ENCODE results near the gene FXYD6. TPM values are rescaled to one million over a fixed set of nuclear protein-coding genes. Genes with fewer than 3 reads are reported as not detected.

The FXYD6 gene
- total and polyA plus RNA-seq, 9 of the 15 experiments (the other 6 are each of a cell fraction or from before 2014, with no cell fraction given), result 0.07 to 0.35 TPM; not detected in 7

DNA sequence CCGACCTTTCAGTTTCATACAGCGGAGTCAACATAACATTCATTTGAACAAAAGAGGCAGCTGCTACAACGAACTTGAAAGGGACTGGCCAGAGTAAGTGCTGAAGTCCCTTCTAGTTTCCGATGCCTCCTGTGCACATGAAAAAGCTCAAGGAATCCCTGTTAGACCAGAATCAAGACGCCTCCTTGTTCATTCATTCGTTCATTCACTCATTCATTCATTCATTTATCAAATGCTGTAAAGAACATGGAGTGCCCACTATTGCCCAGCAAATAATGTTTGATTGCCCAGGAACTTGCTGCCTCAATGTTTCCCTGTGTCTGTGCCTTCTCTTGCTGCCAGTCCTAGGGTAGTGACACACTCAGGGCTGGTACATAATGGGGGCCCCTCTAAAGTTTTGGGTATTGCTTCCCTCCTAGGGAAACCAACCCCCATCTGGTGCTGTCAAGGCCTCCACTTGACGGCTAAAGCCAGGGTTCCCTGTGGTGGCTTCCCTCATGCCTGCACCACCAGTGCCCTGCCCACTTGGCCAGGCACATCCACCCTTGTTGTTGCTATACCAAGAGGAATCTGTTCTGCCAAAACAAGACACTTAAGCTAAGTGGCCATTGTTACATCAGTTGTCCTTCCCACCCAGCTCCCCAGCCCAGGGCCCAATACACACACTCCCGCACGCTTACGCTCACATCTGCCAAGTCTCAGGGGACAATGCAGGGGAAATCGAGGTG, 48.9 kb upstream of the FXYD6 start:
- BruUV-seq (replicated peaks), result no TSS peak
- TF ChIP-seq TOE1 (IDR thresholded peaks at IDR 0.05; ENCODE audit: borderline replicate concordance), result no peak
- TF ChIP-seq TOE1 (CRISPR knock-in tag; IDR thresholded peaks at IDR 0.05; ENCODE audit: borderline replicate concordance, low read depth), result no peak
- TF ChIP-seq ZNF24 (IDR thresholded peaks at IDR 0.05), result peak; percentile 89
- intact Hi-C loops (cut with micrococcal nuclease), result loop anchor here (5.0 kb wide), 1 partner anchor 127 kb away; no protein-coding TSS in a partner anchor
- in situ Hi-C loops (cut with MboI), result no loop called here
- 19% methylated on average over 11 of the region's 11 CpGs for WGBS (ENCODE audit: insufficient coverage, low coverage, missing lambda C conversion rate)
- FAIRE-seq, result no peak
- ChIA-PET POLR2A (no interaction called here), CTCF (ENCODE audit: low intra/inter-chr PET ratio) (no interaction called here)
- no peak overlapping the region for H3K4me2 ChIP-seq (ENCODE audit: insufficient read depth, low read length)
- peaks cover 17 to 26% of the 10 kb centered on the region in 2 experiments; a peak in 4 of 5 replicates for H3K27me3 ChIP-seq (ENCODE audit: control insufficient read depth in 2 of 2, insufficient read depth in 2 of 2, low read length in 2 of 2)
- H3K4me3 ChIP-seq, result no peak overlapping the region
- H3K9me3 ChIP-seq (replicated peaks; ENCODE audit: control insufficient read depth, insufficient read depth, low read depth, low read length), result no peaks in the 10 kb centered on the region
- peaks cover 2% of the 10 kb centered on the region for H3K9me1 ChIP-seq (ENCODE audit: control insufficient read depth, insufficient read depth, low read length)
- no peaks in the 10 kb centered on the region for H3K36me3 ChIP-seq (ENCODE audit: control insufficient read depth, insufficient read depth, low read length)
- 0 out of 2 replicates have a peak, but pooled peaks cover 3% of the 10 kb centered on the region for H4K20me1 ChIP-seq (replicated peaks; ENCODE audit: control insufficient read depth, insufficient read depth, low read length)
- ATAC-seq, result no peak
- H2AFZ ChIP-seq (ENCODE audit: low read depth, low read length), result no peak overlapping the region
- no peaks in the 10 kb centered on the region for H3K4me1 ChIP-seq (replicated peaks in 1 of 2; ENCODE audit: control insufficient read depth in 2 of 2, insufficient read depth in 2 of 2, low read length in 2 of 2)
- H3K9ac ChIP-seq (ENCODE audit: insufficient read depth in 1 of 2, low read depth in 2 of 2, low read length in 2 of 2), result 0 out of 4 replicates have a peak overlapping the region, but pooled peaks of 1 of the 2 experiments have one; percentile 20
- H3K27ac ChIP-seq (ENCODE audit: extremely low read depth, low read depth, low read length), result no peak overlapping the region
- no peaks in the 10 kb centered on the region for H3K79me2 ChIP-seq (ENCODE audit: control insufficient read depth, insufficient read depth, low read length)
- no peak for DNase-seq (ENCODE audit: extremely low read depth in 1 of 4, low spot score in 3 of 4)

DNA sequence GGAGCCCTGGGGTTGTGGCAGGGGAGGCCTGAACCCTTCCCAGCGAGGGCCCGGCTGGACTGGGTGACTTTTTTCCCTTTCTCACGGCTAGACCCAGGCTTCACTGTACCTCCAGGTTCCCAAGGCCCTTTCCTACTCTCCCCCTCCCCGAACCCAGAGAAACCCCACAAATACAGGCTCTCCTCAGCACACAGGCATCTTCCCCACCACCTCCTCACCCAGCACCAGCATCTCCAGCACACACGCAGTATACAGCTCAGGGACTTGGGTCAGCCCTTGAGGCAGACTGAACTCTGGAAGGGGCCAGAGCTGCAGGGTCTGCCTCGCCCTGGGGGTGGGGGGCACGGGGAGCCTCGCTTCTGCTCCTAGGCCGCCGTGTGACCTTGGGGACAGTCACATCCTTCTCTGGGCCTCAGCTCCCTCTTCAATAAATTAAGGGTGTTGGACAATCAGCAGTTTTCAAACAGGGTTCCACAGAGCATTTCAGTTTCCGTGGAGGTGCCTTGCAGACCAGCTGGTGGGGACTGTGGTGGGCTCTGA, 48.2 kb upstream of the FXYD6 start:
- no peak overlapping the region for H3K4me3 ChIP-seq
- in situ Hi-C loops (cut with MboI) (no loop called here), intact Hi-C loops (cut with micrococcal nuclease) (loop anchor here (5.0 kb wide), 1 partner anchor 128 kb away; no protein-coding TSS in a partner anchor)
- peaks cover 16 to 32% of the 10 kb centered on the region in 2 experiments; a peak in 3 of 5 replicates for H3K27me3 ChIP-seq (ENCODE audit: control insufficient read depth in 2 of 2, insufficient read depth in 2 of 2, low read length in 2 of 2)
- H2AFZ ChIP-seq (ENCODE audit: low read depth, low read length), result no peak overlapping the region
- DNase-seq (ENCODE audit: extremely low read depth in 1 of 4, low spot score in 3 of 4), result no peak
- H3K9me3 ChIP-seq (replicated peaks; ENCODE audit: control insufficient read depth, insufficient read depth, low read depth, low read length), result no peaks in the 10 kb centered on the region
- H3K4me2 ChIP-seq (ENCODE audit: insufficient read depth, low read length), result no peak overlapping the region
- ChIA-PET CTCF (ENCODE audit: low intra/inter-chr PET ratio) (no interaction called here), POLR2A (no interaction called here)
- ATAC-seq, result no peak
- peaks cover 2% of the 10 kb centered on the region for H3K9me1 ChIP-seq (ENCODE audit: control insufficient read depth, insufficient read depth, low read length)
- FAIRE-seq, result no peak
- H3K27ac ChIP-seq (ENCODE audit: extremely low read depth, low read depth, low read length), result no peak overlapping the region
- H3K36me3 ChIP-seq (ENCODE audit: control insufficient read depth, insufficient read depth, low read length), result no peaks in the 10 kb centered on the region
- H3K79me2 ChIP-seq (ENCODE audit: control insufficient read depth, insufficient read depth, low read length), result no peaks in the 10 kb centered on the region
- H3K9ac ChIP-seq (ENCODE audit: insufficient read depth in 1 of 2, low read depth in 2 of 2, low read length in 2 of 2), result peak overlapping the region in 1 of 2 experiments; percentile 33; a peak in 1 of 4 replicates
- 15% methylated on average over 10 of the region's 11 CpGs for WGBS (ENCODE audit: insufficient coverage, low coverage, missing lambda C conversion rate)
- H3K4me1 ChIP-seq (replicated peaks in 1 of 2; ENCODE audit: control insufficient read depth in 2 of 2, insufficient read depth in 2 of 2, low read length in 2 of 2), result no peaks in the 10 kb centered on the region
- BruUV-seq (replicated peaks), result no TSS peak
- H4K20me1 ChIP-seq (replicated peaks; ENCODE audit: control insufficient read depth, insufficient read depth, low read length), result 0 out of 2 replicates have a peak, but pooled peaks cover 3% of the 10 kb centered on the region
- TF ChIP-seq, protein P1, sequence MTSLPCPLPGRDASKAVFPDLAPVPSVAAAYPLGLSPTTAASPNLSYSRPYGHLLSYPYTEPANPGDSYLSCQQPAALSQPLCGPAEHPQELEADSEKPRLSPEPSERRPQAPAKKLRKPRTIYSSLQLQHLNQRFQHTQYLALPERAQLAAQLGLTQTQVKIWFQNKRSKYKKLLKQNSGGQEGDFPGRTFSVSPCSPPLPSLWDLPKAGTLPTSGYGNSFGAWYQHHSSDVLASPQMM (CRISPR knock-in tag; IDR thresholded peaks at IDR 0.05), result no peak
- TF ChIP-seq ZNF3 (CRISPR knock-in tag; IDR thresholded peaks at IDR 0.05), result no peak
- TF ChIP-seq, protein P2, sequence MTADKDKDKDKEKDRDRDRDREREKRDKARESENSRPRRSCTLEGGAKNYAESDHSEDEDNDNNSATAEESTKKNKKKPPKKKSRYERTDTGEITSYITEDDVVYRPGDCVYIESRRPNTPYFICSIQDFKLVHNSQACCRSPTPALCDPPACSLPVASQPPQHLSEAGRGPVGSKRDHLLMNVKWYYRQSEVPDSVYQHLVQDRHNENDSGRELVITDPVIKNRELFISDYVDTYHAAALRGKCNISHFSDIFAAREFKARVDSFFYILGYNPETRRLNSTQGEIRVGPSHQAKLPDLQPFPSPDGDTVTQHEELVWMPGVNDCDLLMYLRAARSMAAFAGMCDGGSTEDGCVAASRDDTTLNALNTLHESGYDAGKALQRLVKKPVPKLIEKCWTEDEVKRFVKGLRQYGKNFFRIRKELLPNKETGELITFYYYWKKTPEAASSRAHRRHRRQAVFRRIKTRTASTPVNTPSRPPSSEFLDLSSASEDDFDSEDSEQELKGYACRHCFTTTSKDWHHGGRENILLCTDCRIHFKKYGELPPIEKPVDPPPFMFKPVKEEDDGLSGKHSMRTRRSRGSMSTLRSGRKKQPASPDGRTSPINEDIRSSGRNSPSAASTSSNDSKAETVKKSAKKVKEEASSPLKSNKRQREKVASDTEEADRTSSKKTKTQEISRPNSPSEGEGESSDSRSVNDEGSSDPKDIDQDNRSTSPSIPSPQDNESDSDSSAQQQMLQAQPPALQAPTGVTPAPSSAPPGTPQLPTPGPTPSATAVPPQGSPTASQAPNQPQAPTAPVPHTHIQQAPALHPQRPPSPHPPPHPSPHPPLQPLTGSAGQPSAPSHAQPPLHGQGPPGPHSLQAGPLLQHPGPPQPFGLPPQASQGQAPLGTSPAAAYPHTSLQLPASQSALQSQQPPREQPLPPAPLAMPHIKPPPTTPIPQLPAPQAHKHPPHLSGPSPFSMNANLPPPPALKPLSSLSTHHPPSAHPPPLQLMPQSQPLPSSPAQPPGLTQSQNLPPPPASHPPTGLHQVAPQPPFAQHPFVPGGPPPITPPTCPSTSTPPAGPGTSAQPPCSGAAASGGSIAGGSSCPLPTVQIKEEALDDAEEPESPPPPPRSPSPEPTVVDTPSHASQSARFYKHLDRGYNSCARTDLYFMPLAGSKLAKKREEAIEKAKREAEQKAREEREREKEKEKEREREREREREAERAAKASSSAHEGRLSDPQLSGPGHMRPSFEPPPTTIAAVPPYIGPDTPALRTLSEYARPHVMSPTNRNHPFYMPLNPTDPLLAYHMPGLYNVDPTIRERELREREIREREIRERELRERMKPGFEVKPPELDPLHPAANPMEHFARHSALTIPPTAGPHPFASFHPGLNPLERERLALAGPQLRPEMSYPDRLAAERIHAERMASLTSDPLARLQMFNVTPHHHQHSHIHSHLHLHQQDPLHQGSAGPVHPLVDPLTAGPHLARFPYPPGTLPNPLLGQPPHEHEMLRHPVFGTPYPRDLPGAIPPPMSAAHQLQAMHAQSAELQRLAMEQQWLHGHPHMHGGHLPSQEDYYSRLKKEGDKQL (CRISPR knock-in tag; IDR thresholded peaks at IDR 0.05; ENCODE audit: borderline replicate concordance), result no peak

Data from K562 (cell line).